Measurements from ENCODE around the gene GTF2F2. TPM values are rescaled to one million over a fixed set of nuclear protein-coding genes. Genes with fewer than 3 reads are reported as not detected.

GTF2F2 gene
- total RNA-seq, 1 donor from 2014 or later, result 23.6 TPM

Small RNA genes lying within 50 kb of the gene (small RNA-seq; reads per million reads assigned to genes)
- gene AL138693.1, result not detected
- not detected for gene AL138963.2

Other genes with a start within 250 kb of the GTF2F2 start
- gene NUFIP1, start 131.0 kb upstream of the GTF2F2 start, total RNA-seq, result 7.5 TPM
- 48.2 TPM for gene GPALPP1, start 131.0 kb upstream of the GTF2F2 start, total RNA-seq
- gene KCTD4, start 80.5 kb downstream of the GTF2F2 start, total RNA-seq, result 0.94 TPM
- 2,066 TPM for gene TPT1, start 220.7 kb downstream of the GTF2F2 start, total RNA-seq